Right renal pelvis (tissue), 4 donors: Measurements from ENCODE around the gene NRXN3. TPM values are rescaled to one million over a fixed set of nuclear protein-coding genes. Genes with fewer than 3 reads are reported as not detected.

Experiments used
- DNase-seq, 4 donors: peaks; one replicate each; pipeline ENCODE4 v3.0.0-alpha.2; 2013; ENCODE audit warnings: low read depth in 4 of 4, low spot score in 3 of 4, missing footprints in 1 of 4
- polyA plus RNA-seq, 4 donors: library from polyadenylated mRNA; unstranded; fragments of 120-200 nt; gene quantifications; one replicate each; pipeline ENCODE4 v1.2.1, GENCODE V29; 2013; ENCODE audit not compliant: insufficient read length in 4 of 4

The NRXN3 gene
- polyA plus RNA-seq, 4 donors = 5.7 to 7.3 (median 7.2) TPM

GRCh38 chr14:79419571-79420327, 1249.6 kb downstream of the NRXN3 start:
- DNase-seq = no peak

GRCh38 chr14:79420725-79421124, 1250.6 kb downstream of the NRXN3 start:
- no peak for DNase-seq

GRCh38 chr14:79421811-79422210, 1251.6 kb downstream of the NRXN3 start:
- DNase-seq = no peak

- no peak for DNase-seq
Measured at GRCh38 chr14:79424462-79424861, 1254.3 kb downstream of the NRXN3 start.

- no peak for DNase-seq
Measured at GRCh38 chr14:79426103-79426755, 1256.1 kb downstream of the NRXN3 start.

- no peak for DNase-seq
Measured at GRCh38 chr14:79432640-79433039, 1262.5 kb downstream of the NRXN3 start.

- DNase-seq = no peak
Measured at GRCh38 chr14:79436335-79436734, 1266.2 kb downstream of the NRXN3 start.

- no peak for DNase-seq
Measured at GRCh38 chr14:79437951-79438350, 1267.8 kb downstream of the NRXN3 start.

GRCh38 chr14:79438696-79439342, 1268.6 kb downstream of the NRXN3 start:
- no peak for DNase-seq

GRCh38 chr14:79442786-79443185, 1272.6 kb downstream of the NRXN3 start:
- DNase-seq = no peak

- DNase-seq = no peak
Measured at GRCh38 chr14:79443602-79444001, 1273.4 kb downstream of the NRXN3 start.

GRCh38 chr14:79448960-79449359, 1278.8 kb downstream of the NRXN3 start:
- no peak for DNase-seq

- no peak for DNase-seq
Measured at GRCh38 chr14:79451601-79452000, 1281.4 kb downstream of the NRXN3 start.

- DNase-seq = no peak
Measured at GRCh38 chr14:79453276-79453675, 1283.1 kb downstream of the NRXN3 start.

GRCh38 chr14:79464468-79464867, 1294.3 kb downstream of the NRXN3 start:
- no peak for DNase-seq

GRCh38 chr14:79465651-79466050, 1295.5 kb downstream of the NRXN3 start:
- DNase-seq = no peak

GRCh38 chr14:79466938-79467527, 1296.9 kb downstream of the NRXN3 start:
- no peak for DNase-seq

- DNase-seq = no peak
Measured at GRCh38 chr14:79467835-79468234, 1297.7 kb downstream of the NRXN3 start.

- no peak for DNase-seq
Measured at GRCh38 chr14:79468486-79468885, 1298.3 kb downstream of the NRXN3 start.

- DNase-seq = no peak
Measured at GRCh38 chr14:79473651-79474050, 1303.5 kb downstream of the NRXN3 start.

- no peak for DNase-seq
Measured at GRCh38 chr14:79475887-79476532, 1305.8 kb downstream of the NRXN3 start.
